Endometrial microvascular endothelial cells (primary cell): ENCODE measurements around the gene CASQ2. TPM values are rescaled to one million over a fixed set of nuclear protein-coding genes. Genes with fewer than 3 reads are reported as not detected.

ENCODE experiments used
- in situ Hi-C: cut with HindIII; loops from 2 replicates; pipeline ENCODE4 v1.10.0; 2017; ENCODE audit warnings: low sequenced_read_pairs, low pct_unique_long_range_greater_than_20kb; ENCODE audit errors: inconsistent ontology term
- total RNA-seq: library from RNA; depleted of rRNA; stranded (reverse); fragments of >200 nt; gene quantifications from one replicate; pipeline ENCODE4 v1.2.3, GENCODE V29; 2015; ENCODE audit errors: inconsistent ontology term

CASQ2 gene
- total RNA-seq, 1 donor from 2014 or later, result not detected

DNA sequence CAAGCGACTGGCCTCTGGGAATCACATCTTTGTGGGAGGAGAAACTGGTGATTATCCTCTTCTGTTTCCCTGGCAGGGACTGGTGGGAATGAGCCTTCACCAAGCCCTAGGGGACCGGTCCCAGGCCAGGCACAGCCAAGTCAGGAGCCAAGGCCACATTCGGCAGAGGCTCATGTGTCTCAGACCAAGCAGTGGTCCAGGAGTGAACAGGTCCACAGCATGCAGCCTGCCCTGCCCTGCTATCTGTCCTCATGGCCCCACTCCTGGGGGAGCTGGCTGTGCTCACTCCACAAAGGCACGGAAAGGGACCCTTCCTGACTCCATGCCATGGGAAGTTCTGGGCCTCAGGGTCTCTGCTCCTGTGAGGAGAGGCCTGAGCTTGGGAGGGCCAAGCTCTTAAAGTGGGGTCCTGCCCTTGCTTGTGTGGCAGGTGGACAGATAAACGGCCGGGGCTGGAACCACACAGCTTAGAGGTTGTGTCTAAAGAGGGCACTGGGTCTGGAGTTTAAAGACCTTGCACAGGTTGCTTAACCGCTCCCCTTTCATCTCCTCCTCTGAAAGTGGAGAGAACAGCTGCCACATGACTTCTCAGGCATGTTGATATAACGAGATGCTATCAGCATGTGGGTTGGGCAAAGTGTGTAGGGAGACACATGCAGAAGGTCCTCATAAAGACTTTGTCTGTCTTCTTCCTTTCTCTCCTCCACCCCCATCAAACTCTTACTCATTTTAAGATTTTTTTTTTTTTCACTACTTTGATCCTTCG is 57.5 kb downstream of the CASQ2 start:
- in situ Hi-C loops, result no loop called here

DNA sequence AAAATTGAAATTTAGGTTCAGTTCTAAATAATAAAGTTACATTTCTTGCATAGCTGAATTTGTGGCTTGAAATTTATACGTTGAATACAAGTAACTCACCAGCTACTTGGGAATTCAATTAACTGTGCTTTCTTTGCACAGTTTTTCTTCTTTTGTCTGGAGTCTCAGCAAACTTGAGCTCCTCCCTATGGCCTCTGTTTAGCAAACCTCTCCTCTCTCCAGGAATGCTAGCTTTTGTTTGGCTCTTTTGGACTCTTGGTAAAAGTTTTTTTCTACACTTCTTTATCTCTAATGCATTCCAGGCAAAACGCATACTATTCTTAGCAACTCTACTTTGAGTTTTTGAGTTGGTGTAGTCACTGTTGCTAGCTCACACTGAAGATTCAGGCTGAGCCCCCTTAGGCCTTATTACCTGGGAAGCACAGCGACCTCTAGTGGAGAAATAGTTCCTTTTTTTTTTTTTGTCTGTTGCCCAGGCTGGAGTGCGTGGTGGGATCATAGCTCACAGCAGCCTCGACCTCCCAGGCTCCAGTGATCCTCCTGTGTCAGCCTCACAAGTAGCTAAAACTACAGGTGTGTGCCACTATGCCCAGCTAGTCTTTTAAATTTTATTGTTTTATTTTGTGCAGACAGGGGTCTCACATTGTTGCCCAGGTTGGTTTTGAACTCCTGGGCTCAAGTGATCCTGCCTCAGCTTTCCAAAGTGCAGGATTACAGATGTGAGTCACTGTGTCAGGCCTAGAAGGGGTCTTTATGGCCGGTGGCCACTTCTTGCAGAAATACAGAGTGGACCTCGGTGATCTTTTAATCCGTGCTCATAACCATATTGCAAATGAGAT is 61.7 kb downstream of the CASQ2 start:
- in situ Hi-C loops, result no loop called here

DNA sequence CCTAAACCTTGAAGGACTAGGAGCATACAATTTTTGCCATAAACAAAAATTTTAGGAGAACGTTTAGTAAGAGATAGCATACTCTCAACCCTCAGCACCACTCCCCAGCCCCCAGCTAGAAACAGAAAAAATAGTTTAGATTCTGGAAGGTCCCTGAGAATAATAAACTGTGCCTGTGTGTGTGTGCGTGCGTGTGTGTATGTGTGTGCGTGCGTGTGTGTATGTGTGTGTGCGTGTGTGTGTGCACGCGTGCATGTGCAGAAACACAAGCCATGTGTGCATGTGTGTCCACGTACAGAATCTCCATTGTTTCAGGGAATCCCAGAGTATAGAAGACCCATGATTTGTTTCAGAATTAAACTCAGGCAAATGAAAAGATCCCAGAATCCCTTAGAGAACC is 62.6 kb downstream of the CASQ2 start:
- in situ Hi-C loops, result no loop called here

DNA sequence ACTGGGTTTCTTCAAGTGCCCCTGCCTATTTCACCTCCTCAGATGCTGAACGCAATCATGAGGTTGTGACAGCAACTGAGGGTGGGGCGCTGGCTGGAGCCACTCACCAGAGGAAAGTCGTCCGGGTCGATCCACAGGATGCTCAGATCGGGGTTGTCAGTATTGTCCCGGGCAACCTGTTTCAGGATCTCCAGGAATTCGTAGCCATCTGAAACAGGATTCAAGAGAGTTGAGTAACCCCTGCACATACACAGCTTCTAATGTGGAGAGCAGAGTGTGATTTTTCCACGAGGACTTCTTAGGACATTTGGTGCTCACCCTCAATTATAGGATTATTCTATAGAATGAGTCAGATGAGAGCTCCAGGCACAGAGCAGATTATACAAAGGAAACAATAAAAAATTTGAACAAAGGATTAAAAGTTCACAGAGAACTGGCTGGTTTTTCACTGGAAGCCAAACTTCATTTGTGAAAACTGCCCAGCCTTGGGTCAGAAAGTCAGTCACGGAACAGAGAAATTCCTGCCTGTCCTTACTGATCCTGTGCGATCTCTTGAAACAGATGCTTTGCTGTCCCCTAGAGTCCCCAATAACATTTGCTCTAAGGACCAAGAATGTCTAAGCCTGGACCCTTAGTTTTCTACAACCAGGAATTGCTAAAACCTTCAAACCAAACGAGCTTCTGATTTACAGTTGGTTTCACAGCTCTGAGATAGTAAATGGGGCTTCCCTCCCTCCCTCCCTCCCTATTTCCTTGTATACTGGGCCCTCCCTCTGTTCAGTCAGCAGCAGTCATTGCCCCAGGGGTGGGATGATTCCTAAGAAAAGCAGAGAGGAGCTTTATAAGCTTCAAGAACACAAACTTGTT is 63.2 kb downstream of the CASQ2 start:
- in situ Hi-C loops, result no loop called here

DNA sequence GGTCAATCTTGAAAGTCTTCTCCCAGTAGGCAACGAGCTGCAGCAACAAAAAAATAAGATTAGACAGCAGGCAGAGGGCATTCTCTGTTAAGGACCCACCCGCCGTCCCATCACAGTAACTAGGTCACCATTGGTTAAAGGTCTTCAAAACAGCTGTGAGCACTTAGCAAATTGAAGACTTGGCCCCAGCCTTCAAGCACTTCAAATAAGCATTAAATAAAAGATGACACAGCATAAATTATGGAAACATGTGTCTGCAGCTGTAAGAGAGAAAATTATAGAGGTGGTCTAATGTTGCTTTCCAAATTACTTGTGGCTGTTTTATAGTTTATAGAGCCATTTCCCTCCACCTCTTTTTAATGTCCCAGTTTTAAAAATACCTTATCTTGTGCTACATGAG is 65.6 kb downstream of the CASQ2 start:
- in situ Hi-C loops, result no loop called here

DNA sequence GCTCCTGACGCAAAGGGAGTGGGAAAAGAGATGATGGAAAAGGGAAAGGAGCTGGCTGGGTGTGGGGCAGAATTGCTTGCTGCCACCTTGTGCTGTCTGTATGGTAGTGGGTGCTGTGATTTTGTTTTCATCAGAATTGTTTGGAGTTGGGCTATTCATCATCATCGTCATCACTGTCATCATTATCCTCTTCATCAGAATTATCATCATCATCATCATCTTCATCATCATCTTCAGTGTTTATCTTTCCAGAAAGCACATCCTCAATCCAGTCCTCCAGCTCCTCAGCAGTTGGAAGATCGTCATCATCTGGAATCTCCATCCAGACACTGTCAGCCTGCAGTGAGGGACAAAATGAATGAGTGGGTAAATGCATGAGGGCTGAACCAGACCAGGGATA is 67.4 kb downstream of the CASQ2 start:
- in situ Hi-C loops, result no loop called here

DNA sequence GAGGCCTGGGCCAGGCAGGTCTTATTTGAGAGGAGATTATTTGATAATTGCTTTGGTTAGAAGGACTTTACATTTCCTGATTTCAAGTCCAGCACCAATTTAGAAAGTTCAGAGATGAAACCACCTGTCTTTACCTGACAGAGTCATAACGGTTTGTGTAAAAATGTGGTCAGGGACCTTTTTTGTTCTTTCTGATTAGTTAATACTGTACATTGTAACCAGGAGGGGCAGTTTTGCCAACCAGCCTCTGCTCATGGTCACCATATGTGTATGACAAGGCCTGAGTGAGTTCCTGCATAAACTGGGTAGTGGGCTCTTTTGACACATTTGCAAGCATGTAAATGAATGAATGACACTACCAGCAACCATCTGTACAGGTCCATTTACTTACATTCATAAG is 70.9 kb downstream of the CASQ2 start:
- in situ Hi-C loops, result no loop called here

DNA sequence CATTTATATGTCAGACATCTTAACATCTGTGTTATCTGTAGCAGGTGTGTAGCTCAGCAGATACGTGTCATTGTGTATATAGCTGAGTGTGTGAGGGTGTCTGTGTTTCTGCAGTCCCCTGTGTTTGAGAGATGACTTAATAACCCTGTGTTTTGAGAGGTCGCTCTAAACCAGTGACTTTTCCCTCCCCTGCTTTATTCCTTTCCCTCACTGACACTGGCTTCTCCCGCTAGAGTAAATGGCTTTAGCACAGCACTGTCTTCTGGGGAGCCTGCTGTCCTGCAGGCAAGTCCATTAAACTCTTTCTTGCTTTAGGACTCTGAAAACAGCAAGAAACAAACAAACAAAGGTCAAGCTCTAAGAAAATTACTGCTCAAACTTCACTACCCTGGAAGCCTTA is 73.7 kb downstream of the CASQ2 start:
- in situ Hi-C loops, result no loop called here

DNA sequence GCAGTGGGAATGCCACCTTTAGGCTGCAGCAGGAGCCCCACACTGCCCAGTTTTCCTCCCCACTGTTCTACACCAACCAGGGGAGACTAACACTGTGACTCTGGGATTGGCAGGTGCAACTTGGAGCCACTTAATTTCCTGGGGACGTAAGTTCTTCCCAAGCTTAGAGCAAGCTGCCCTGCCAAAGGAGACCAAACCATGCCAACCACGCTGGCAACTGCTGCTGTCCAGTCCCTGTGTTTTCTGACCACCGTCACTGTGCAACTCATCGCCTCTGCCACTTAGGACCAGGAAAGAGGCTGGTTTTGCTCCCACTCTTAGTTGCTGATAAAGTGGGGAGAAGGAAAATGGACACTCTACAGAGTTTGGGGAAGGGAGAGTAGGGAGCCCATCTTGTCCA is 76.3 kb downstream of the CASQ2 start:
- in situ Hi-C loops, result no loop called here

DNA sequence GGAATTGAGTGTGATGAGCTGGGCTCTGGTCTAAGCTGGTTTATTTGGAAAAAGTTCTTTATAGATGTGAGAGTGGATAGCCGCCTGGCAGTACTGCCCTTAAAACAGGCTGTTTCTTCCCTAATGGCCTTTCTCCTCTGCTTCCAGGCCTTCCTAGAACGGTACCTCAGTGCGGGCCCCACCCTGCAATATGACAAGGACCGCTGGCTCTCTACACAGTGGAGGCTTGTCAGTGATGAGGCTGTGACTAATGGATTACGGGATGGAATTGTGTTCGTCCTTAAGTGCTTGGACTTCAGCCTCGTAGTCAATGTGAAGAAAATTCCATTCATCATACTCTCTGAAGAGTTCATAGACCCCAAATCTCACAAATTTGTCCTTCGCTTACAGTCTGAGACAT is 77.5 kb downstream of the CASQ2 start:
- in situ Hi-C loops, result no loop called here

DNA sequence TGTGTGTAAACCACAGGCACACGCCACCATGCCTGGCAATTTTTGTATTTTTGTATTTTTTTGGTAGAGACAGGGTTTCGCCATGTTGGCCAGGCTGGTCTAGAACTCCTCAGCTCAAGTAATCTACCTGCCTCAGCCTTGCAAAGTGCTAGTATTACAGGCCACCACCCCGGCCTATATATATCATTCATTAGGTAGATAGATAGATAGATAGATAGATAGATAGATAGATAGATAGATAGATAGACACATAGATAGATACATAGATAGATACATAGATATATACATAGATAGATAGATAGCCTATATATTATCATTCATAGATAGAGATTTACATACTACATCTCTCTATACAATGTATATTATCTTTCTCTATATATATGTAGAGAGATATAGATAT is 80.8 kb downstream of the CASQ2 start:
- in situ Hi-C loops, result no loop called here

DNA sequence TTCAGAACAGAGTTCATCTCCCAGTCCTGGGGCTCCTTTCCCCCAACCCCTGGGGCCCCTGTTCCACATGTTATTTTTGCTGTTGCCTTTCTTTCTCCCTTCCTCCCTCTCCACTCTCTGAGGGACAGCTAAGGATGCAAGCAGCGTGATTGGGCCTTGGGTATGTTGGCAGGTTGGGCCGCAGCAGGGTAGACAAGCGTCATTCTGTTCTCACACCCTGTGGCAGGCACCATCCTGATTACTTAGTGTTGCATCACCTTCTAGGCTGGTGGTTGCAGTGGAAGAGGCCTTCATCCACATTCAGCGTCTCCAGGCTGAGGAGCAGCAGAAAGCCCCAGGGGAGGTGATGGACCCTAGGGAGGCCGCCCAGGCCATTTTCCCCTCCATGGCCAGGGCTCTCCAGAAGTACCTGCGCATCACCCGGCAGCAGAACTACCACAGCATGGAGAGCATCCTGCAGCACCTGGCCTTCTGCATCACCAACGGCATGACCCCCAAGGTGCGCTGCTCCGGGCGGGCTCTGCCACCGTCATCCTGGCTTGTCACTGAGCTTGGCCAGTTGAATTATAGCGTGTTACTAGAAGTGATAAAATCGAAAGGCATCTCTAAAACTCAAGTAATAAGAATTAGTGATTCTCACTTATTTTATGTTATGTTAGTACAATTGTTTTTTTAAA is 83.3 kb downstream of the CASQ2 start:
- in situ Hi-C loops, result no loop called here

DNA sequence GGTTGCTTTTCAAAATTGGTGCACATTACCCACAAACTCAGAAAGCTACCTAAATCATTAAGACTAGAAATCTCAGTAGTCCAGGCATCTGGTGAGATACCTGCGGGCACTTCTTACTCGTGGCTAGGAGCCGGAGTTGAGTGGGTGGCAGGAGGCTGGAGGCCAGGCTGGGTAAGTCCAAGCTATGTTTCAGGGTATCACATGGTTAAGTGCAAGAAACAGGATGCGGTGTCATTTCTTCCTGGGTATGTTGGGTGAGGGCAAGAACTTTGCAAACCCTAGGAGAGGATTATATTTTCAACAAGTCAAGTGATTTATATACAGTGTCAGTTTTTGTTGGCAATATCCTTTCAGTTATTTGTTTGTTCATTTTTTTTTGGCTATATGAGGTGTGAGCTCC is 85.7 kb downstream of the CASQ2 start:
- in situ Hi-C loops, result no loop called here

DNA sequence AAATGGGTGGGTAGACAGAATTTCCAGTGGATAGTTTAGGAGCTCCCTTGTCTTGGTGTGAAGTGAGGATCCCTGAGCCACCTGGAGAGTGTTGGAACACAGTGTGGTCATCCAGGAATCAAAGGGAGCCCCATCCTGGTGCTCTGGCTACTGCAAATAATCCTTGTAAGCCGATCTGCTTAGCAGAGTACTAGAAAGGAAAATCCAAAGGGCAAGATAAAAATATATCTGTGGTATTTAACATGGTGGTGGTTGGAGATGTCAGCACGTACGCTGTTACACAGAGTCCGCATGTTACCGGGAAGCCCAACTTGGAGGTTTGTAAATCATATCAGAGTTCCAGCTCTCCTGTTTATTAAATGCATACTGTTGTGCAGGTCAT is 87.8 kb downstream of the CASQ2 start:
- in situ Hi-C loops, result no loop called here

DNA sequence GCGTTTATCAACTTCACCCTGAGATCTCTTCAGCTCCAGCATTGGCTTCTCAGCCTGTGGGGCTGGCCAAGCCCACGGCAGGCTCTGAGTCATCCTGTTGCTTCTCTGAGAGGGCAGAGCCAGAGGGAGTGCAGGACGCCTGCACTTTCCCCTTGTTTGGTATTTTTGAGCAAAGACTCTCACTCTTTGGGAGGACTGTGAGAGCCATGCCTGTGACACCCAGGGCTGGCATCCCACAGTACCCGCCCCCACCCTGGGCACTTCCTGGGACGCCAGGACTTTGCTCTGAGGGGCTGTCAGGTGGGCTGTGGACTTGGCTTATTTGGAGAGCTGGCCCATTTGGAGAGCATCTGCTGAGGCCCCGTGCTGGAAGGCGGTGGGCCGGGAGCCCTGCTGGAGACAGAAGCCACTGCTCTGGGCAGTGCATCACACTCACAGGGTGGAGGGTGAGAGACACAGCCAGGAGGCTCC is 89.3 kb downstream of the CASQ2 start:
- in situ Hi-C loops, result no loop called here

DNA sequence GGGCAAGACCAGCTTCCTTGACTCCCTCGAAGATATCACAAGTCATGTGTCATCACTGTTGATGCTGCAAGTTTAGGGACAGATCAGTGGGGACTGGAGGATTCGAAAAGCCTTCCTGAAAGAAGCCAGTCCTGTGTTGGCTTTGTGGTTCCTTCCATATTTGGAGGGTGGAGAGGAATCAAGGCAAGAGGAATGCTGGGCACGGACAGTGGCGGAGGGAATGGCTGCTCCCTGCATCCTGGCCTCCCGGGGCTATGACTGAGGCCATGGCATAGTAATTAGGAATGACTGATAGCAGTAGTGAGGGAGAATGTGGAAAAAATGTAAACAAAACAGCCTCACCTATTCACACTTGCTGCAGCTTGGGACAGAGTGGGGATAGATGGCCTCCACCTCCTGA is 90.4 kb downstream of the CASQ2 start:
- in situ Hi-C loops, result no loop called here

DNA sequence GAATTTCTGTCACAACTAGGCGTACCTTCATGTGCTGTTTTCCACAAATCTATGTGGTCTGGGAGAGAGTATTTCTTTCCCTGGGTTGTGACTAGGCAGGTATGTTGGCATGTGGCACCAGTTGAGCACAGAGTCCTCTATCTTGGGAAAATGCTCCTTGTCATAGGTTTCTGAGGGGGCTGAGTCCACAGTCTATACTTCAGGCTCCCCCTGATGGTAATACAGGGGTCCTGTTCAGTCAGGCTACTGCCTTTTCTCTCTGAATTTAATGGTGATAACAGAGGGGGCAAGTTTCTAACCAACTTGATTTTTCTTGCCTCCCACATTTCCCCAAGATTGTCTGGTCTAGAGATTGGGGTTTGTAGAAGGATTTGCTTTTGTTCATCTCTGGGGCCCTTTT is 90.9 kb downstream of the CASQ2 start:
- in situ Hi-C loops, result no loop called here

DNA sequence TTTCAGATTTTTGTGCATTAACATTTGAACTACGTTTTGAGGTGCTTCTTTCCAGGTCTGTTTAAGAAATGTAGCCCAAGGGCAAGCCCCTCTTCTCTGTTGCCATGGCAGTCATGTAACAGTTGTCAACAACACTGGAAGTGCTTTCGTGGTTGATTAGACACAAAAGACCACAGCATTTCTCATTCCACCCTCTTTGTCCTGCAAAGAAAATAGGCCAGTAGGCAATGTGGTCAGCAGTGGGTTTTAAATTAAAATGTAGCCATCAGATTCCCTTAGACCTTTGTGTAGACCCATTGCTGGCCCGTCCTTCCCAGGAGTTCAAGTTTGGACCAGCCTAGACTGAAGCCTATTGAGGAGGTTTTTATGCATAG is 91.3 kb downstream of the CASQ2 start:
- in situ Hi-C loops, result no loop called here
